CD14-positive monocyte (primary cell): ENCODE data around the gene CEP44. TPM values are rescaled to one million over a fixed set of nuclear protein-coding genes. Genes with fewer than 3 reads are reported as not detected.

Experiments used
- DNase-seq, 3 donors: peaks; one replicate each; pipeline ENCODE4 v3.0.0-alpha.2; 2011 to 2022
- H2AFZ ChIP-seq: 2 replicates; pipeline ENCODE4 v1.6.0; 2012; ENCODE audit warnings: mild to moderate bottlenecking, low read depth, low read length, inconsistent platforms; ENCODE audit not compliant: insufficient read depth, poor library complexity, severe bottlenecking
- H3K27ac ChIP-seq, 2 donors: 1 replicate in 1 of 2; 2 replicates in 1 of 2; pipeline ENCODE4 v1.5.1; 2012 to 2013; ENCODE audit warnings: low read length in 2 of 2, control low read depth in 1 of 2, inconsistent platforms in 1 of 2, low read depth in 1 of 2, mild to moderate bottlenecking in 1 of 2
- H3K27me3 ChIP-seq, 2 donors: one replicate each; pipeline versions ENCODE4 v1.6.0 to v1.6.1; 2011 to 2013; ENCODE audit warnings: low read length in 2 of 2; ENCODE audit not compliant: control insufficient read depth in 2 of 2, insufficient read depth in 2 of 2
- H3K36me3 ChIP-seq, 2 donors: replicated peaks in 1 of 2; 1 replicate in 1 of 2; 2 replicates in 1 of 2; pipeline versions ENCODE4 v1.5.1 to v1.6.1; 2012 to 2013; ENCODE audit warnings: low read length in 2 of 2, control low read depth in 1 of 2, inconsistent platforms in 1 of 2, mild to moderate bottlenecking in 1 of 2; ENCODE audit not compliant: insufficient read depth in 2 of 2, control insufficient read depth in 1 of 2
- H3K4me1 ChIP-seq, 2 donors: 1 replicate in 1 of 2; 2 replicates in 1 of 2; pipeline versions ENCODE4 v1.5.1 to v1.6.1; 2012 to 2013; ENCODE audit warnings: low read length in 2 of 2, control low read depth in 1 of 2, inconsistent platforms in 1 of 2, mild to moderate bottlenecking in 1 of 2, moderate library complexity in 1 of 2; ENCODE audit not compliant: insufficient read depth in 2 of 2, control insufficient read depth in 1 of 2
- H3K4me2 ChIP-seq: replicated peaks from 2 replicates; pipeline ENCODE3; 2012; ENCODE audit warnings: low read length, moderate library complexity, mild to moderate bottlenecking; ENCODE audit not compliant: poor library complexity, severe bottlenecking; ENCODE audit errors: extremely low read depth
- H3K4me3 ChIP-seq, 3 experiments: fragments of 200-600 bp in 1 of 3; sonication (generic) in 1 of 3; replicated peaks in 1 of 3; 1 replicate in 2 of 3; 2 replicates in 1 of 3; pipeline ENCODE4 v1.5.1; 2011 to 2013; ENCODE audit warnings: low read length in 3 of 3, mild to moderate bottlenecking in 3 of 3, control low read depth in 2 of 3, low read depth in 2 of 3, inconsistent platforms in 1 of 3, moderate library complexity in 1 of 3
- H3K79me2 ChIP-seq: 2 replicates; pipeline ENCODE4 v1.6.0; 2012; ENCODE audit warnings: mild to moderate bottlenecking, control low read depth, inconsistent platforms, low read length, moderate library complexity; ENCODE audit not compliant: insufficient read depth
- H3K9ac ChIP-seq: 2 replicates; pipeline ENCODE4 v1.6.0; 2017; ENCODE audit warnings: low read length, mild to moderate bottlenecking; ENCODE audit not compliant: insufficient read depth, poor library complexity, severe bottlenecking
- H3K9me3 ChIP-seq, 2 donors: replicated peaks in 1 of 2; 1 replicate in 1 of 2; 2 replicates in 1 of 2; pipeline versions ENCODE4 v1.5.1 to v1.6.1; 2012 to 2013; ENCODE audit warnings: low read length in 2 of 2, control low read depth in 1 of 2; ENCODE audit not compliant: control insufficient read depth in 1 of 2, insufficient read depth in 1 of 2
- H4K20me1 ChIP-seq: 2 replicates; pipeline ENCODE4 v1.6.0; 2012; ENCODE audit warnings: mild to moderate bottlenecking, low read length, control low read depth, moderate library complexity; ENCODE audit not compliant: insufficient read depth
- H3K27ac Mint-ChIP-seq, 7 donors: one replicate each; pipeline ENCODE4 v1.8.0; 2020; ENCODE audit warnings: mild to moderate bottlenecking in 7 of 7, mixed read lengths in 7 of 7, moderate library complexity in 6 of 7, inconsistent platforms in 2 of 7
- H3K27me3 Mint-ChIP-seq, 3 donors: one replicate each; pipeline ENCODE4 v1.8.0; 2021 to 2022; ENCODE audit warnings: low read depth in 3 of 3, mild to moderate bottlenecking in 3 of 3, mixed read lengths in 3 of 3, moderate library complexity in 3 of 3, inconsistent platforms in 1 of 3
- H3K36me3 Mint-ChIP-seq, 2 donors: one replicate each; pipeline ENCODE4 v1.8.0; 2020; ENCODE audit warnings: mixed read lengths in 2 of 2, inconsistent platforms in 1 of 2, mild to moderate bottlenecking in 1 of 2
- H3K4me1 Mint-ChIP-seq: one replicate; pipeline ENCODE4 v1.8.0; 2020; ENCODE audit warnings: mild to moderate bottlenecking, mixed read lengths
- H3K4me3 Mint-ChIP-seq, 2 donors: one replicate each; pipeline ENCODE4 v1.8.0; 2020; ENCODE audit warnings: mild to moderate bottlenecking in 2 of 2, mixed read lengths in 2 of 2, moderate library complexity in 1 of 2
- H3K9me3 Mint-ChIP-seq, 7 donors: one replicate each; pipeline ENCODE4 v1.8.0; 2020 to 2022; ENCODE audit warnings: mixed read lengths in 7 of 7, mild to moderate bottlenecking in 6 of 7, moderate library complexity in 6 of 7, inconsistent platforms in 2 of 7
- WGBS: methylation state at CpG from one replicate; pipeline ENCODE4 v1.1.5; 2013; ENCODE audit warnings: missing lambda C conversion rate; ENCODE audit not compliant: insufficient coverage; 5-methylcytosine and 5-hydroxymethylcytosine counted together
- intact Hi-C, 2 donors: fragments of 100-400 bp; cut with micrococcal nuclease; formaldehyde crosslinking; loops; one replicate each; pipeline versions ENCODE4 v1.15.0 to v1.15.1; 2023
- polyA plus RNA-seq, 3 donors: library from polyadenylated mRNA; depleted of rRNA in 1 of 3; unstranded in 2 of 3; stranded (reverse) in 1 of 3; fragments of 300-500 nt in 2 of 3; fragments of >200 nt in 1 of 3; fragmentation: Illumina TruSeq in 2 of 3; gene quantifications; 1 replicate in 2 of 3; 2 replicates in 1 of 3; pipeline ENCODE4 v1.2.3, GENCODE V29; 2012 to 2021
- TF ChIP-seq, protein P1 (sequence below): fragments of 200-600 bp; IDR thresholded peaks from one replicate; pipeline ENCODE4 v1.8.0; 2022; ENCODE audit warnings: antibody characterized with exemption, mild to moderate bottlenecking

Gene CEP44
- polyA plus RNA-seq, 3 donors: 1.9 to 3.3 (median 2.2) TPM

- no peak for DNase-seq
- H3K79me2 ChIP-seq: no peaks in the 10 kb centered on the region
- H3K27me3 Mint-ChIP-seq: no peaks in the 10 kb centered on the region
- intact Hi-C loops: no loop called here
- H3K36me3 Mint-ChIP-seq: peaks cover 60 to 61% of the 10 kb centered on the region in 2 donors
- no CpG with 5 or more reads among the region's 1 CpG for WGBS
- no peak overlapping the region for H3K27ac ChIP-seq
- no peak overlapping the region for H3K4me3 Mint-ChIP-seq
- no peaks in the 10 kb centered on the region for H4K20me1 ChIP-seq
- H3K4me1 ChIP-seq: no peaks in the 10 kb centered on the region
- H3K4me1 Mint-ChIP-seq: no peaks in the 10 kb centered on the region
- no peaks in the 10 kb centered on the region for H3K9me3 Mint-ChIP-seq
- TF ChIP-seq, protein P1, sequence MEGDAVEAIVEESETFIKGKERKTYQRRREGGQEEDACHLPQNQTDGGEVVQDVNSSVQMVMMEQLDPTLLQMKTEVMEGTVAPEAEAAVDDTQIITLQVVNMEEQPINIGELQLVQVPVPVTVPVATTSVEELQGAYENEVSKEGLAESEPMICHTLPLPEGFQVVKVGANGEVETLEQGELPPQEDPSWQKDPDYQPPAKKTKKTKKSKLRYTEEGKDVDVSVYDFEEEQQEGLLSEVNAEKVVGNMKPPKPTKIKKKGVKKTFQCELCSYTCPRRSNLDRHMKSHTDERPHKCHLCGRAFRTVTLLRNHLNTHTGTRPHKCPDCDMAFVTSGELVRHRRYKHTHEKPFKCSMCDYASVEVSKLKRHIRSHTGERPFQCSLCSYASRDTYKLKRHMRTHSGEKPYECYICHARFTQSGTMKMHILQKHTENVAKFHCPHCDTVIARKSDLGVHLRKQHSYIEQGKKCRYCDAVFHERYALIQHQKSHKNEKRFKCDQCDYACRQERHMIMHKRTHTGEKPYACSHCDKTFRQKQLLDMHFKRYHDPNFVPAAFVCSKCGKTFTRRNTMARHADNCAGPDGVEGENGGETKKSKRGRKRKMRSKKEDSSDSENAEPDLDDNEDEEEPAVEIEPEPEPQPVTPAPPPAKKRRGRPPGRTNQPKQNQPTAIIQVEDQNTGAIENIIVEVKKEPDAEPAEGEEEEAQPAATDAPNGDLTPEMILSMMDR: no peak
- H3K4me2 ChIP-seq: no peak overlapping the region
- no peak overlapping the region for H2AFZ ChIP-seq
- H3K27me3 ChIP-seq: no peaks in the 10 kb centered on the region
- H3K27ac Mint-ChIP-seq: no peak overlapping the region
- no peaks in the 10 kb centered on the region for H3K9me3 ChIP-seq
- H3K4me3 ChIP-seq: no peak overlapping the region
- no peak overlapping the region for H3K9ac ChIP-seq
- H3K36me3 ChIP-seq: peaks cover 38 to 76% of the 10 kb centered on the region in 2 donors
Measured at GRCh38 chr4:174304664-174305063, 21.0 kb downstream of the CEP44 start.

GRCh38 chr4:174305961-174306360, 22.2 kb downstream of the CEP44 start:
- Histone ChIP-seq H3K27ac (no peak overlapping the region), H4K20me1 (no peaks in the 10 kb centered on the region), H3K27me3 (no peaks in the 10 kb centered on the region), H3K4me3 (no peak overlapping the region), H3K9ac (no peak overlapping the region), H3K36me3 (peaks cover 38 to 76% of the 10 kb centered on the region in 2 donors), H3K9me3 (no peaks in the 10 kb centered on the region), H3K4me1 (no peaks in the 10 kb centered on the region), H3K79me2 (no peaks in the 10 kb centered on the region), H3K4me2 (no peak overlapping the region), H2AFZ (no peak overlapping the region)
- Mint-ChIP-seq H3K27ac (no peak overlapping the region), H3K9me3 (no peaks in the 10 kb centered on the region), H3K4me3 (no peak overlapping the region), H3K36me3 (peaks cover 54% of the 10 kb centered on the region in 2 donors), H3K4me1 (no peaks in the 10 kb centered on the region), H3K27me3 (no peaks in the 10 kb centered on the region)
- WGBS: 100% methylated on average over 2 of the region's 3 CpGs
- intact Hi-C loops: no loop called here
- TF ChIP-seq, protein P1: no peak
- no peak for DNase-seq
